CD4-positive, alpha-beta T cell treated with Interferon gamma for 1 hour (primary cell): ENCODE measurements around the gene ZNF714.
"Not testable (repeated sequence)": the region's sequence is repeated elsewhere in the genome, so short reads cannot be mapped to it uniquely, and the experiment has no call there.

Experiments used
- DNase-seq: peaks from one replicate; pipeline ENCODE4 v3.0.0-alpha.2; 2020

The ZNF714 gene

DNA sequence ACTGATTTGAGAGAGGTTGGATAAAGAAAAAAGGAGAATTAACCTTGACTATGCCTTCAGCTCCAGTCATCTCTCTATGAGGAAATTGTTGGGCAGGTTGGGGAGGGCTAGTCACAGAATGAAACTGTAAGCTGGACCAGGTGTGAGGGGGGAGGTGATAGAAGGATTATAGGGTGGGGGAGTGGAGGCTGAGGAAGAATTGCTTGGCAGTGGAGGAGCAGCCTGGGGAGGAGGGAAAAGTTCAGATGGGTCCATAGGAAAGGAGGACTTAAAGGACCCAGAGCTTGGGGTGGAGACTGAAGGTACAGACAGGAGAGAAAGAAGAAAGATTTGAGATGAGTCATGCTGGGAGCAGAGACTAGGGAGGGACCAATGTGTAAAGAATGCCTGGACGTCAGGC lies 51.6 kb downstream of the ZNF714 start:
- no peak for DNase-seq

DNA sequence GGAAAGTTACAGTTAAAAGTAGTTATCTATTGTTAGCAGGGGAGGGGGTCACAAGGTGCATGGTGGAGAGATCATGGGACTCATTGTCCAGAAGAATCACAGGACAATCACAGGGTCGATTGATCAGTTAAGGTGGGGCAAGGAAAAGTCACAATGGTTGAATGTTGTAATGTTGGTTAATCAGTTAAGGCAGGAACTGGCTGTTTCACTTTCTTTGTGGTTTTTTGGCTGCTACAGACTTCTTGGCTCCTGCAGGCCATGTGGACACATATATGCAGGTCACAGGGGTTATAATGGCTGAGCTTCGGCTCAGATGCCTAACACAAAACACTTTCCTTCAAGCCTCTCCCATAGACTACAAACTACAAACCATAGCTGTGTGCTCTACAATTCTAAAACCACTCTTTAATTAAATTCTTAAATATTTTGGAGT lies 52.9 kb downstream of the ZNF714 start:
- no peak for DNase-seq

DNA sequence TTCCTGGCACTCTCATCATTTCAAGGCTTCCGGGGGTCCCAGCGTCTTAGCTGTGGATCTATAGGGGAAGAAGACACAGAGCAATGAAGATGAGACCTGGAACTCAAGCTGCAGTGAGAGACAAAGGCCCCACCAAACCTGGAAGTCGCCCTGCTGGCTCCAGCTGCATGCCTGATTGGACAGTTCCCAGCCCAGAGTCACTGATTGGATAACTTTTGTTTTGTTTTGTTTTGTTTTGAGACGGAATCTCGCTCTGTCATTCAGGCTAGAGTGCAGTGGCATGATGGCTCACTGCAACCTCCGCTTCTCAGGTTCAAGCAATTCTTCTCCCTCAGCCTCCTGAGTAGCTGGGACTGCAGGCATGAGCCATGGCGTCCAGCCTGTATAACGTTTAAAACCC lies 53.4 kb downstream of the ZNF714 start:
- no peak for DNase-seq

DNA sequence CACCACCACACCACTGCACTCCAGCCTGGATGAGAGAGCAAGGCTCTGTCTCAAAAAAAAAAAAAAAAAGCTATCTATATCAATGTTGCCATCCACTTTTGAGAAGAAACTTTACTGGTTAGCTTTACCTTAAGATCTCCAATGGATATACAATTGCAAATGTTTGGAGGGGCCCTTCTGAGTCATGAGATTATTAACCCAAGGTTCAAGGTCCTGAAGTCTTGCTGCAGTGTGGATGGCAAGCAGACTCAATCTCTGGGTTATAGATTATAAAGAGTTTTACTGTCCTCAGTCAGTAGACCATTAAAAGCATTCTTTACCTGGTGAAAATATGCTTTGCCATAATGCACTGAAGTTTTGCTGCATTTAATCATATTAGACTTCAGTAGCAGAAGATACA lies 56.1 kb downstream of the ZNF714 start:
- DNase-seq: no peak

DNA sequence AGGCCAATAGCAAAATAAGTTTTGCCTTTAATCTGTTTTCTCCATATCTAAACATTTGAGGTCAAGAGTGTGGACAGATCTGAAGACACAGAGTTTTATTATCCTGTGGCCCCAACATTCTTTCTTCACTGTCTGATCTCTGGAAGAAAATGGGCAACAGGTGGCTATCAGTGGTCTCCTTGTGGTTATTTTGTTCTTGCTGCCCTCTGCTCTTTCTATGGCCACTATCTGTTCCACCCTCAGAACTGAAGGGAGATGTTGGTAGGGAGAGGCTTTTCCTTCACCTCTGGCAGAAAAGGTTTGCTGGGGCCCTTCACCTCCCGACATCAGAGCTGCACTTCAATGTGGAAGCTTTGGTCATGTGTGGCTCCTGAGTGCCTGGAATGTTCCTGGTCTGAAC lies 59.0 kb downstream of the ZNF714 start:
- not testable (repeated sequence) for DNase-seq

DNA sequence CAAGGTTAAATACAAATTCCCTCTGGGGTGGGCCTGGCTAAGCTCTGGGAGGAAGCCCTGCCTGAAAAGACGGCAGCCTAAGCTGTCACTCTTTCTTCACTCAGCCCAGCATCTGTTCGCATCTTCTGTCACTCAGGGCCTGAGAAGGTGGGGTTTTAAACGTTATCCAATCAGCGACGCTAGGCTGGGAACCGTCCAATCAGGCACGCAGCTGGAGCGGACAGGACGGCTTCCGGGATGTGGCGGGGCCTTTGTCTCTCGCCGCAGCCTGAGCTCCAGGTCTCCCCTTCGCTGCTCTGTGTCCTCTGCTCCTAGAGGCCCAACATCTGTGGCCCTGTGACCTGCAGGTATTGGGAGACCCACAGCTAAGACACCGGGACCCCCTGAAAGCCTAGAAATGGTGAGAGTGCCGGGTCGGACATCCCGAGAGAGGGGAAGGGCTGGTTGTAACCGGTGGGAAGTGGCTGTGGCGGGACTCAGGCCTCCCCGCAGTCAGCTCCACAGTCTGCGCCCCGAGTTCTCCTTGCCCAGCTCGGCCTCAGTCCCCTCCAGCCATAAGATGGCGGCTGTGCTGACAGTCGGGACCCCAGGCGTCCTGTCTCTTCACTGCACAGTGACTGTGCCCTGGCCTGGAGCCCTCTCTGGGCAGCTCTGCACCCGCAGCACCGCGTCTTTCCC lies 59.9 kb downstream of the ZNF714 start, which contains the start of gene ZNF431:
TSS of gene ZNF431 (plus strand) at position 254 of the 678 bp plus-strand sequence. CDS start at position 398, 144 bp downstream.
- DNase-seq: peak; percentile 92

DNA sequence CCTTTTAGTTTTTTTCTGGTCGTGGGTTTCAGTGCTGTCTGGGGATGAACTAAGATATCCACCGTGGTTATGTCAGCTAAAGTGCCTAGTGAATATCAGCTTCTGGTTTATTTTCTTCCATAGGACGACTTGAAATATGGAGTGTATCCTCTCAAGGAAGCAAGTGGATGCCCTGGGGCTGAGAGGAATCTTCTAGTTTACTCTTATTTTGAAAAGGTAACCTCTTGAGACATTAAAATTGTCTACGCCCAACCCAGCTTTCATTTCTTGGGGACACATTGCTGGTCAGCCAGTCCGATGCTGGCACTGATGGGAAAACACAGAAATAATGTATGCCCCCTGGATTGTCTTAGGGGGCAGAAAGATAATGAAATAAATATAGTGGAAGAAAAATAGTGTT lies 61.4 kb downstream of the ZNF714 start:
- DNase-seq: no peak

DNA sequence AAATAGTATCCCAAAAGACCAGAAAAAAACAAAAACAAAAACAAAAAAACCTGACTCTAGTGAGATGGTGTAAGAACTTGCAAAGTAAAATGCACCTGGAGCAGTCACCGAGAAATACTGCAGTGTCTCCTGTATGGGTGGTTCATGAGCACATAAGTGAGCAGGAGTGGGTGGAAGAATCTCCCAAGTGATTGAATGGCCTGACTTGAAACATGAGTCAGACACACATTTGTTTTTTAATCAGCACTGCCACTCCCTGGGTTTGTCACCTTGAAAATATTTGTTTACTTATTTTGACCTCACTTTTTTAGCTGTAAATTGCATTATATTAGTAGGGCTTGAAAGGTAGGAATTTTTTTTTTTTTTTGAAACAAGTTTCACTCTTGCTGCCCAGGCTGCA lies 61.9 kb downstream of the ZNF714 start:
- no peak for DNase-seq

DNA sequence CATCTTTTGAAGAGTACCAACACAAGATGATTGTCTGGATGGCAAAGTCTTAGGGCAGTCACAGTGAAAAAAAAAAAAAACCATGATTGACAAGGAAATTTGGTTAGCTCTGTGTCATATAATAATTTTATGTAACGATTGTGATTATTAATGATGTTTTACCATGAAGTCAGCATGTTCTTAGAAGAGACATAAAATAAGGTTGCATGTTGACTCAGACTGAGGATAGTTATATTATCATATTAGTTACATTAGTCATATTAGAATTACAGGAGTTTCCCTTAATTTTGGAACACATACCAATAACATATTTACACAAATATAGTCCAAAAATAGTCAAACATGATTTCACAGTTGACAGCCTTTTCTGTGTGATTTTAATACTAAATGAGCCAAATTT lies 65.5 kb downstream of the ZNF714 start:
- DNase-seq: no peak

DNA sequence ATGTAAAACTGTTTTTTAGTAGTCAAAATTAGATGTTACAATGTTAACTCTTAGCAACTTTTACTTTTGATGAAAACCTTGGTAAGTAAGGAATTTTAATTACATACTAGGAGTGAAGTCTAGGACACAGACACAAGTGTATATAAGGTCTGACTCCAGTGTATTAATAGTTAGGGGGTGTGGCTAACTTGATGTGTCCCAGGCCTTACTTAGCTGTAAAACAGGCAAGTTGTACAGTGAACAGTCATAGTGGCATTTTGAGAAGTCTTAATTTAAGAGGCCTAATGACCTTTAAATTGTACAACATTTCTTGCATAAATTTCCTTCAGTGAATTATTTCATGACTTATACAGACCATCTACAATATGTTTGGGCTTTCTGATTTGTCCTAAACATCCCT lies 66.7 kb downstream of the ZNF714 start:
- no peak for DNase-seq

DNA sequence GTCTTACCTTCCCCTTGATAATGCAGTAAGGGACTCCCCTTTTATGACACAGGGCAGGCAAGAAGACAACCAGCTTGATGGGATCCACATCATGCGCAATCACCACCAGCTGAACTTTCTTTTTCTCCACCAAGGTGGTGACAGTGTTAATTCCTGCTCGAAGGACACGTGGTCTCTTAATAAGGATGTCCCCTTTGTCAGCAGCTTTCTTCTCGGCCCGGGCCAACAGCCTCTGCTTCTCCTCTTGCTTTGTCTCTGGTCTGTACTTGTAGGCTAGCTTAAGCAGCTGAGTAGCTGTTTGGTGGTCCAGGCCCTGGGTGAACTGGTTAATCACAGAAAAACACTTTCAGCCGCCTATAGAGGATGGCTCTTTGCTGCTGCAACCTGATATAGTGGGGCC lies 67.9 kb downstream of the ZNF714 start:
- DNase-seq: no peak

DNA sequence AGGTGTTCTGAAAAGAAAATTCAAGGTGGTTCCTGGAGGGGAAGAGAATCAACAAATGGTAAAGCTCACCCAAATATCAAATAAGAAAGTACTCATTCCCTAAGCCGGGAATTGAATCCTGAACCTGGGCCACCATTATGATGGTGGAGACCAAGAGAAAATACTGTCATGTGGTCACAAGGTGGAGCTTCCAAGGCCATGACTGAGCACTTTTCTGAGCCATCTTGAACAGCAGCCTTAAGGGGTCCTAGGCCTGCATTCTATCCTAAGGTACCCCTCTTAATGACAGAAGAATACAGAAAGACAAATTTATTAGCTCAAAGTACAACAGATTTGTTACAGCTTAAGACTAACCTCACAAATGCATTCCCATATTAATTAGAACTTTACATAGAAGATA lies 69.5 kb downstream of the ZNF714 start:
- no peak for DNase-seq

DNA sequence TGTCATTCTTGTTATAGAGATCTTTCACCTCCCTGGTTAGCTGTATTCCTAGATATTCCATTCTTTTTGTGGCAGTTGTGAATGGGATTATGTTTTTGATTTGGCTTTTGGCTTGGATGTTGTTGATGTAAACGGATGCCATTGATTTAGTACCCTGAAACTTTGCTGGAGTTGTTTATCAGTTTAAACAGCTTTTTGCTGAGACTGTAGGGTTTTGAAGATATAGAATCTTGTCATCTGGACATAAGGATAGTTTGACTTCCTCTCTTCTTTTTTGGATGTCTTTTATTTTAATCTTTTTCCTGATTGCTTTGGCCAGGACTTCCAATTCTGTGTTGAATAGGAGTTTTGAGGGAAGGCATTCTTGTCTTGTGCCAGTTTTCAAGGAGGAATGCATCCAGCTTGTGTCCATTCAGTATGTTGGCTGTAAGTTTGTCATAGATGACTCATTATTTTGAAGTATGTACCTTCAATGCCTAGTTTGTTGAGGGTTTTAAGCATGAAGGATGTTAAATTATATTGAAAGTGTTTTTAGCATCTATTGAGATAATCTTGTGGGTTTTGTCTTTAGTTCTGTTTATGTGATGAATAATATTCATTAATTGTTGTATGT lies 76.6 kb downstream of the ZNF714 start:
- DNase-seq: no peak

DNA sequence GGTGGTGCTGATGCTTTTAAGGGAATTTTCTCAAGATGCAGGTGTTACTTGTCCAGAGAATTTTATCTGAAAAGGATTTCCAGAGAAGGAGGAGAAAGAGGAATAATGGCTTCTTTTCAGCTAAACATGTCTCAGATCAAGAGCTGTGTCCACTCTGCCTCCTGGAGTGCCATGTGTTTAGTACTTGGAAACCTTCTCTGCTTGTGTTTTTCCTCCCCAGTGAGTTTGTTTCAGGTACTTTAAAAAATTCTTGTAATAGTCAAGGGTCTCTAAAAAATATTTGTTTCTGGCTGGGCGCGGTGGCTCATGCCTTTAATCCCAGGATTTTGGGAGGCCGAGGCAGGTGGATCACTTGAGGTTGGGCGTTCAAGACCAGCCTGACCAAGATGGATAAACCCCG lies 82.5 kb downstream of the ZNF714 start:
- no peak for DNase-seq

DNA sequence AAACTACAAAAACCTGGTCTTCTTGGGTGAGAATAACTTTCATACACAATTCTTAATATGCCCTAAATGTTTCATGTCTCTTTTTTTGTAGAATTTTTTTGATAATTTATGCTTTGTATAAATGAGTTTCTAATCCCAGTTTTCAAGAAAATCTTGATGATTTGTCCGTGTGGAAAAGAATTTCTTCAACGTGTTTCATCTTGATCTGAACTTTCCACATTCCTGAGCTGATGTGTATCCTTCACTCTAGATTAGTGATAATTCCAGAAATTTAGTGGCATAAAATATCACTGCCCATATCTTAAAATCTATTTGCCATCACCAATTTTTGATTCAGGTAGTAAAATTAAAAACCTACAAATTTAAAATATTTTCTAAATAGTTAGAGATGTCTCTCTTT lies 84.4 kb downstream of the ZNF714 start:
- DNase-seq: no peak
